IMR-90 (cell line): ENCODE results near the gene PCBP1.
"Not testable (repeated sequence)": the region's sequence is repeated elsewhere in the genome, so short reads cannot be mapped to it uniquely, and the experiment has no call there.

Experiments
- BHLHE40 ChIP-seq: fragments of 150-350 bp; IDR thresholded peaks from 2 replicates; pipeline ENCODE4 v1.6.1; 2016; ENCODE audit warnings: mild to moderate bottlenecking, low read depth, low read length
- POLR2A ChIP-seq: IDR thresholded peaks from 2 replicates; pipeline ENCODE4 v1.6.1; 2012; ENCODE audit warnings: mild to moderate bottlenecking, low read depth, low read length
- RAD21 ChIP-seq: IDR thresholded peaks from 2 replicates; pipeline ENCODE4 v1.6.1; 2012; ENCODE audit warnings: low read length, improper control_type of control experiment
- TF ChIP-seq, protein P1 (sequence below): conservative IDR thresholded peaks from 2 replicates; pipeline ENCODE4 v1.5.1; 2012; ENCODE audit warnings: mild to moderate bottlenecking, low read depth, low read length, improper control_type of control experiment

DNA sequence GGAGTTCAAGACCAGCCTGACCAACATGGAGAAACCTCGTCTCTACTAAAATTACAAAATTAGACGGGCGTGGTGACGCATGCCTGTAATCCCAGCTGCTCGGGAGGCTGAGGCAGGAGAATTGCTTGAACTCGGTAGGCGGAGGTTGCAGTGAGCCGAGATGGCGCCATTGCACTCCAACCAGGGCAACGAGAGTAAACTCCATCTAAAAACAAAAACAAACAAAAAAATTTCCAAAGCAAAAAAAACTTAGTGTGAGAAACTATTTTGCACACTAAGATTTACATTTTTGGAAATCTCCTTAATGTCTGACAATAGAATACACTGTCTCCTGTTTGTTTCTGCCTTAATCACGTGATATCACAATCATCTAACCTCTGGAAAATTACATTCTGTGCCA is 14.4 kb downstream of the PCBP1 start:
- not testable (repeated sequence) for TF ChIP-seq BHLHE40, POLR2A, RAD21
- TF ChIP-seq, protein P1, sequence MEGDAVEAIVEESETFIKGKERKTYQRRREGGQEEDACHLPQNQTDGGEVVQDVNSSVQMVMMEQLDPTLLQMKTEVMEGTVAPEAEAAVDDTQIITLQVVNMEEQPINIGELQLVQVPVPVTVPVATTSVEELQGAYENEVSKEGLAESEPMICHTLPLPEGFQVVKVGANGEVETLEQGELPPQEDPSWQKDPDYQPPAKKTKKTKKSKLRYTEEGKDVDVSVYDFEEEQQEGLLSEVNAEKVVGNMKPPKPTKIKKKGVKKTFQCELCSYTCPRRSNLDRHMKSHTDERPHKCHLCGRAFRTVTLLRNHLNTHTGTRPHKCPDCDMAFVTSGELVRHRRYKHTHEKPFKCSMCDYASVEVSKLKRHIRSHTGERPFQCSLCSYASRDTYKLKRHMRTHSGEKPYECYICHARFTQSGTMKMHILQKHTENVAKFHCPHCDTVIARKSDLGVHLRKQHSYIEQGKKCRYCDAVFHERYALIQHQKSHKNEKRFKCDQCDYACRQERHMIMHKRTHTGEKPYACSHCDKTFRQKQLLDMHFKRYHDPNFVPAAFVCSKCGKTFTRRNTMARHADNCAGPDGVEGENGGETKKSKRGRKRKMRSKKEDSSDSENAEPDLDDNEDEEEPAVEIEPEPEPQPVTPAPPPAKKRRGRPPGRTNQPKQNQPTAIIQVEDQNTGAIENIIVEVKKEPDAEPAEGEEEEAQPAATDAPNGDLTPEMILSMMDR = not testable (repeated sequence)
